ENCODE results near the gene PLD2. TPM values are rescaled to one million over a fixed set of nuclear protein-coding genes. Genes with fewer than 3 reads are reported as not detected.

The PLD2 gene
- total and polyA plus RNA-seq, 9 of the 15 experiments (the other 6 are each of a cell fraction or from before 2014, with no cell fraction given): 0.20 to 7.5 (median 3.3) TPM

- H3K27ac ChIP-seq (ENCODE audit: extremely low read depth, low read depth, low read length): no peak overlapping the region
- intact Hi-C loops (cut with micrococcal nuclease): no loop called here
- ATAC-seq: no peak
- DNase-seq (ENCODE audit: extremely low read depth in 1 of 4, low spot score in 3 of 4): no peak
- no peak overlapping the region for H3K9ac ChIP-seq (ENCODE audit: insufficient read depth in 1 of 2, low read depth in 2 of 2, low read length in 2 of 2)
- no peak overlapping the region for H2AFZ ChIP-seq (ENCODE audit: low read depth, low read length)
- TF ChIP-seq CREB5 (CRISPR knock-in tag; IDR thresholded peaks at IDR 0.05) (no peak), ZNF699 (CRISPR knock-in tag; IDR thresholded peaks at IDR 0.05; ENCODE audit: insufficient replicate concordance) (no peak), SREBF2 (CRISPR knock-in tag; IDR thresholded peaks at IDR 0.05) (no peak), PHF20 (IDR thresholded peaks at IDR 0.05; ENCODE audit: partially characterized antibody) (no peak), ZNF41 (CRISPR knock-in tag; conservative IDR thresholded peaks at IDR 0.05) (no peak), HMG20A (CRISPR knock-in tag; conservative IDR thresholded peaks at IDR 0.05) (no peak), NUFIP1 (IDR thresholded peaks at IDR 0.05; ENCODE audit: partially characterized antibody) (no peak), KDM5B (IDR thresholded peaks at IDR 0.05; ENCODE audit: insufficient replicate concordance, low read depth, low read length) (no peak), HNRNPLL (IDR thresholded peaks at IDR 0.05; ENCODE audit: low read depth, low read length, poor library complexity, severe bottlenecking) (no peak), LARP7 (IDR thresholded peaks at IDR 0.05) (no peak), MLX (CRISPR knock-in tag; conservative IDR thresholded peaks at IDR 0.05) (no peak), KLF16 (IDR thresholded peaks at IDR 0.05) (no peak), CBFA2T3 (IDR thresholded peaks at IDR 0.05) (no peak)
- no peaks in the 10 kb centered on the region for H3K79me2 ChIP-seq (ENCODE audit: control insufficient read depth, insufficient read depth, low read length)
- in situ Hi-C loops (cut with MboI): no loop called here
- CTCF ChIA-PET (ENCODE audit: low intra/inter-chr PET ratio): no interaction called here
- no peaks in the 10 kb centered on the region for H3K9me3 ChIP-seq (replicated peaks; ENCODE audit: control insufficient read depth, insufficient read depth, low read depth, low read length)
- H3K9me1 ChIP-seq (ENCODE audit: control insufficient read depth, insufficient read depth, low read length): no peaks in the 10 kb centered on the region
- no peak for FAIRE-seq
- H3K4me2 ChIP-seq (ENCODE audit: insufficient read depth, low read length): no peak overlapping the region
- no TSS peak for BruUV-seq (replicated peaks)
- peaks cover 0 to 9% of the 10 kb centered on the region in 2 experiments; a peak in 3 of 5 replicates for H3K4me1 ChIP-seq (replicated peaks in 1 of 2; ENCODE audit: control insufficient read depth in 2 of 2, insufficient read depth in 2 of 2, low read length in 2 of 2)
- WGBS (ENCODE audit: insufficient coverage, low coverage, missing lambda C conversion rate): 53% methylated on average over 5 of the region's 7 CpGs
- no peaks in the 10 kb centered on the region for H3K27me3 ChIP-seq (ENCODE audit: control insufficient read depth in 2 of 2, insufficient read depth in 2 of 2, low read length in 2 of 2)
- H3K36me3 ChIP-seq (ENCODE audit: control insufficient read depth, insufficient read depth, low read length): no peaks in the 10 kb centered on the region
- no peak overlapping the region for H3K4me3 ChIP-seq
- POLR2A ChIA-PET: no interaction called here
- no peaks in the 10 kb centered on the region; the same call in 1 of the 2 replicates for H4K20me1 ChIP-seq (replicated peaks; ENCODE audit: control insufficient read depth, insufficient read depth, low read length)
Measured at GRCh38 chr17:4812690-4813089, 5.7 kb downstream of the PLD2 start.
